MM.1S (cell line): ENCODE results near the gene MOGAT3.

Source experiments
- EZH2 ChIP-seq: fragments of 300-600 bp; sonication (generic); optimal IDR thresholded peaks from 2 replicates; pipeline ENCODE3; 2017; ENCODE audit warnings: low read depth, mild to moderate bottlenecking, antibody characterized with exemption, low read length, mixed read lengths
- EZH2phosphoT487 ChIP-seq: fragments of 300-600 bp; sonication (generic); IDR thresholded peaks from 2 replicates; pipeline ENCODE4 v1.6.1; 2018; ENCODE audit warnings: antibody characterized with exemption, low read length
- TF ChIP-seq, protein P1 (sequence below): fragments of 300-600 bp; sonication (generic); IDR thresholded peaks from 2 replicates; pipeline ENCODE4 v1.5.1; 2016; ENCODE audit warnings: antibody characterized with exemption, low read length, mixed read lengths

DNA sequence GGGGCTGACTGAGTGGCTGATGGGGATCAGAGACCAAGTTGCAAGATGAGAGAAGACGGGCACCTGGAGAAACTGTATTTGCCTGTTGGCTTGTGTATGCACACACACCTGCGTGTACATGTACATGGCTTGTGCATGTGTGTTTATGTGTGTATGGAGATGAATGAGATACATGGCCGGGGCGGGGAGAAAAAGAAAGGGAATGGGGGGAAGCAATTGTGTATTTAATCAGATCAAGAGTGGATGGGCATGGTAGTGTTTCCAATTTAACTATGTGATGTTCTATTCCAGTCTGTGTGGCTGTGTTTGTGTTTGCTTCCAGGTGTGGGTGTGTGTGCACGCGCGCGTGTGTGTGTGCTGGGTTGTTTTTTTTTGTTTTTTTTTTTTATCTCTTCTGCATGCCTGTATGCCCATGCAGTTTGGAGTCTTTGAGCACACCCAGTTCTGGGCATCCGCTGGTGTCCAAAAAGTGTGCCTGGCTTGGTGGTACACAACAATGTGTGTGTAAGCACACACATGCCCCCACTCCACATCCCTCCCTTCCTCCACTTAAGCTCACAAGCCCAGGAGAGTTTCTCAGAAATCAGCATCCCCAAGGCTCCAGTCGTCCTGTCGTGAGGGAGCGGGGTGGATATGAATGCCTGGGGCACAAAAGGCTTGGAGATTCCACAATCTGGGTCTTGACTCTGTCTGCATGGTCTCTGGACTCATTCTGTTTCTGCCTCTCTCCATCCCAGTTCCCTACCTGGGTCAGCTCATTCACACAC lies 33.0 kb downstream of the MOGAT3 start:
- TF ChIP-seq, protein P1, sequence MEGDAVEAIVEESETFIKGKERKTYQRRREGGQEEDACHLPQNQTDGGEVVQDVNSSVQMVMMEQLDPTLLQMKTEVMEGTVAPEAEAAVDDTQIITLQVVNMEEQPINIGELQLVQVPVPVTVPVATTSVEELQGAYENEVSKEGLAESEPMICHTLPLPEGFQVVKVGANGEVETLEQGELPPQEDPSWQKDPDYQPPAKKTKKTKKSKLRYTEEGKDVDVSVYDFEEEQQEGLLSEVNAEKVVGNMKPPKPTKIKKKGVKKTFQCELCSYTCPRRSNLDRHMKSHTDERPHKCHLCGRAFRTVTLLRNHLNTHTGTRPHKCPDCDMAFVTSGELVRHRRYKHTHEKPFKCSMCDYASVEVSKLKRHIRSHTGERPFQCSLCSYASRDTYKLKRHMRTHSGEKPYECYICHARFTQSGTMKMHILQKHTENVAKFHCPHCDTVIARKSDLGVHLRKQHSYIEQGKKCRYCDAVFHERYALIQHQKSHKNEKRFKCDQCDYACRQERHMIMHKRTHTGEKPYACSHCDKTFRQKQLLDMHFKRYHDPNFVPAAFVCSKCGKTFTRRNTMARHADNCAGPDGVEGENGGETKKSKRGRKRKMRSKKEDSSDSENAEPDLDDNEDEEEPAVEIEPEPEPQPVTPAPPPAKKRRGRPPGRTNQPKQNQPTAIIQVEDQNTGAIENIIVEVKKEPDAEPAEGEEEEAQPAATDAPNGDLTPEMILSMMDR = no peak
- TF ChIP-seq EZH2 (no peak), EZH2phosphoT487 (no peak)
